ENCODE measurements around the gene SLC5A11. TPM values are rescaled to one million over a fixed set of nuclear protein-coding genes. Genes with fewer than 3 reads are reported as not detected.

Gene SLC5A11
- total and polyA plus RNA-seq, 12 donors = 0.06 to 0.12 TPM; not detected in 10

- Histone ChIP-seq H3K36me3 (no peaks in the 10 kb centered on the region), H3K27ac (no peak overlapping the region), H3K4me3 (no peak overlapping the region), H3K4me1 (peaks cover 0 to 10% (median 3%) of the 10 kb centered on the region in 9 donors), H3K27me3 (peaks cover 0 to 4% (median 0%) of the 10 kb centered on the region in 7 donors), H3K9me3 (no peaks in the 10 kb centered on the region)
- intact Hi-C loops (cut with DNase I) = no loop called here
- ATAC-seq (no peak), DNase-seq (no peak)
- 68 to 73% methylated on average over 9 of the region's 9 CpGs for WGBS, 2 donors
- TF ChIP-seq, protein P1, sequence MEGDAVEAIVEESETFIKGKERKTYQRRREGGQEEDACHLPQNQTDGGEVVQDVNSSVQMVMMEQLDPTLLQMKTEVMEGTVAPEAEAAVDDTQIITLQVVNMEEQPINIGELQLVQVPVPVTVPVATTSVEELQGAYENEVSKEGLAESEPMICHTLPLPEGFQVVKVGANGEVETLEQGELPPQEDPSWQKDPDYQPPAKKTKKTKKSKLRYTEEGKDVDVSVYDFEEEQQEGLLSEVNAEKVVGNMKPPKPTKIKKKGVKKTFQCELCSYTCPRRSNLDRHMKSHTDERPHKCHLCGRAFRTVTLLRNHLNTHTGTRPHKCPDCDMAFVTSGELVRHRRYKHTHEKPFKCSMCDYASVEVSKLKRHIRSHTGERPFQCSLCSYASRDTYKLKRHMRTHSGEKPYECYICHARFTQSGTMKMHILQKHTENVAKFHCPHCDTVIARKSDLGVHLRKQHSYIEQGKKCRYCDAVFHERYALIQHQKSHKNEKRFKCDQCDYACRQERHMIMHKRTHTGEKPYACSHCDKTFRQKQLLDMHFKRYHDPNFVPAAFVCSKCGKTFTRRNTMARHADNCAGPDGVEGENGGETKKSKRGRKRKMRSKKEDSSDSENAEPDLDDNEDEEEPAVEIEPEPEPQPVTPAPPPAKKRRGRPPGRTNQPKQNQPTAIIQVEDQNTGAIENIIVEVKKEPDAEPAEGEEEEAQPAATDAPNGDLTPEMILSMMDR (IDR thresholded peaks at IDR 0.05) = no peak
These were observed 4.7 kb downstream of the SLC5A11 start for GRCh38 chr16:24850289-24850938.

- Histone ChIP-seq H3K27me3 (peaks cover 0 to 4% (median 0%) of the 10 kb centered on the region in 7 donors), H3K4me1 (peaks cover 0 to 10% (median 3%) of the 10 kb centered on the region in 9 donors), H3K27ac (no peak overlapping the region), H3K36me3 (no peaks in the 10 kb centered on the region), H3K9me3 (no peaks in the 10 kb centered on the region), H3K4me3 (no peak overlapping the region)
- TF ChIP-seq, protein P1 (IDR thresholded peaks at IDR 0.05) = no peak
- intact Hi-C loops (cut with DNase I) = no loop called here
- DNase-seq (no peak), ATAC-seq (no peak)
- WGBS, 2 donors = 67 to 71% methylated on average over 8 of the region's 8 CpGs
These were observed 5.9 kb downstream of the SLC5A11 start for GRCh38 chr16:24851700-24852099.

GRCh38 chr16:24852281-24852721 is 6.5 kb downstream of the SLC5A11 start:
- H3K36me3 ChIP-seq = no peaks in the 10 kb centered on the region
- 69 to 72% methylated on average over 8 of the region's 8 CpGs for WGBS, 2 donors
- intact Hi-C loops (cut with DNase I) = no loop called here
- DNase-seq (no peak), ATAC-seq (no peak)
- peaks cover 0 to 10% (median 3%) of the 10 kb centered on the region in 9 donors for H3K4me1 ChIP-seq
- no peak overlapping the region for H3K4me3 ChIP-seq
- TF ChIP-seq, protein P1 (IDR thresholded peaks at IDR 0.05) = no peak
- peaks cover 0 to 10% (median 0%) of the 10 kb centered on the region in 7 donors for H3K27me3 ChIP-seq
- no peak overlapping the region for H3K27ac ChIP-seq
- H3K9me3 ChIP-seq = no peaks in the 10 kb centered on the region

- Histone ChIP-seq H3K4me3 (peak overlapping the region in 1 of 10 donors; percentile 10), H3K36me3 (no peaks in the 10 kb centered on the region), H3K9me3 (no peaks in the 10 kb centered on the region), H3K4me1 (peaks cover 0 to 10% (median 3%) of the 10 kb centered on the region in 9 donors), H3K27me3 (peaks cover 0 to 12% (median 0%) of the 10 kb centered on the region in 7 donors), H3K27ac (no peak overlapping the region)
- 77 to 85% methylated on average over 8 of the region's 8 CpGs for WGBS, 2 donors
- DNase-seq (no peak), ATAC-seq (no peak)
- intact Hi-C loops (cut with DNase I) = no loop called here
- TF ChIP-seq, protein P1 (IDR thresholded peaks at IDR 0.05) = no peak
These were observed 7.5 kb downstream of the SLC5A11 start for GRCh38 chr16:24853169-24853824.

All from heart right ventricle (tissue), 16 donors.